AG09319 (cell line): Measurements from ENCODE around the gene ATP6AP1.

ENCODE experiments used
- DNase-seq: peaks from one replicate; pipeline ENCODE4 v3.0.0-alpha.2; 2010; ENCODE audit warnings: low read depth; ENCODE audit errors: extremely low read depth
- CTCF ChIP-seq: IDR thresholded peaks from 2 replicates; pipeline ENCODE4 v1.5.1; 2011; ENCODE audit warnings: low read depth, mild to moderate bottlenecking, inconsistent platforms, low read length, moderate library complexity

Gene ATP6AP1

GRCh38 chrX:154458954-154459778 lies 30.7 kb downstream of the ATP6AP1 start:
- TF ChIP-seq CTCF, result no peak
- no peak for DNase-seq

- no peak for TF ChIP-seq CTCF
Observed at GRCh38 chrX:154459832-154460231, 31.4 kb downstream of the ATP6AP1 start.

GRCh38 chrX:154460326-154460725 lies 31.8 kb downstream of the ATP6AP1 start:
- no peak for DNase-seq
- TF ChIP-seq CTCF, result no peak; the same call in 1 of the 2 replicates

More at GRCh38 chrX:154459832-154460231, 31.4 kb downstream of the ATP6AP1 start:
- no peak for DNase-seq

- no peak for DNase-seq
- TF ChIP-seq CTCF, result no peak
Observed at GRCh38 chrX:154462396-154462795, 33.9 kb downstream of the ATP6AP1 start.

GRCh38 chrX:154463611-154464220 lies 35.2 kb downstream of the ATP6AP1 start:
- DNase-seq, result no peak
- no peak for TF ChIP-seq CTCF

- no peak for DNase-seq
- no peak for TF ChIP-seq CTCF
Observed at GRCh38 chrX:154464806-154465365, 36.4 kb downstream of the ATP6AP1 start.

- TF ChIP-seq CTCF, result no peak
- no peak for DNase-seq
Observed at GRCh38 chrX:154465601-154466000, 37.1 kb downstream of the ATP6AP1 start.
